Tibial artery (tissue), 4 donors: ENCODE results near the gene NCKAP1.
A peak's percentile ranks its signal among the peaks of the same experiment; 100 is the strongest.

Source experiments
- DNase-seq, 2 donors: peaks; one replicate each; pipeline ENCODE4 v3.0.0-alpha.2; 2019
- H3K27ac ChIP-seq, 2 donors: fragments of 200-600 bp; sonication (generic) in 1 of 2; 1 replicate in 1 of 2; 2 replicates in 1 of 2; pipeline ENCODE4 v1.5.1; 2018 to 2019; ENCODE audit warnings: mild to moderate bottlenecking in 1 of 2
- H3K27me3 ChIP-seq, 2 donors: fragments of 200-600 bp; sonication (generic) in 1 of 2; one replicate each; pipeline versions ENCODE4 v1.5.1 to v1.6.0; 2016 to 2019
- H3K36me3 ChIP-seq, 3 donors: fragments of 200-600 bp; sonication (generic) in 2 of 3; one replicate each; pipeline ENCODE4 v1.5.1; 2016 to 2019; ENCODE audit warnings: mild to moderate bottlenecking in 2 of 3
- H3K4me1 ChIP-seq, 4 donors: fragments of 200-600 bp; sonication (generic) in 2 of 4; 1 replicate in 3 of 4; 2 replicates in 1 of 4; pipeline ENCODE4 v1.5.1; 2016 to 2019
- H3K4me3 ChIP-seq, 2 donors: fragments of 200-600 bp; sonication (generic) in 1 of 2; 1 replicate in 1 of 2; 2 replicates in 1 of 2; pipeline ENCODE4 v1.5.1; 2018 to 2019; ENCODE audit warnings: mild to moderate bottlenecking in 2 of 2
- H3K9me3 ChIP-seq, 3 donors: fragments of 200-600 bp; sonication (generic) in 1 of 3; one replicate each; pipeline ENCODE4 v1.5.1; 2016 to 2019
- intact Hi-C: fragments of 100-400 bp; cut with DNase I; formaldehyde crosslinking; loops from one replicate; pipeline ENCODE4 v1.15.0; 2023; ENCODE audit warnings: low total_unique reads
- TF ChIP-seq, protein P1 (sequence below), 2 experiments: fragments of 200-600 bp in 1 of 2; fragments of 450-650 bp in 1 of 2; IDR thresholded peaks; one replicate each; pipeline ENCODE4 v1.5.1; 2017 to 2019; ENCODE audit warnings: antibody characterized with exemption in 2 of 2, mild to moderate bottlenecking in 1 of 2, moderate library complexity in 1 of 2

NCKAP1 gene

DNA sequence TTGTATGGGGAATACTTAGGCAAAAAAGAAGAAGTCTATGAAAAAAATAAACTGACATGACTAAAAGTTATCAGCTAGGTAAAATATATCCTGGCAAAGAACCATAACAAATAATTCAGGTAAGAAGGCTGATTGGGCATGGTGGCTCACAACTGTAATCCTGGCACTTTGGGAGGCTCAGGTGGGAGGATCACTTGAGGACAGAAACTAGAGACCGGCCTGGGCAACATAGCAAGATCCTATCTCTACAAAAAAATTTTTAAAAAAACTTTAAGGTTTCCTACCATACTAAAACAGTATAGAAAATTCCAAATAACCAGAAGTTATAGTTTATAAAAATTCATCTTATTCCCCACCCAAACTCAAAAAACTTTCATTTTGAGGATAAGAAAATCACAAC is 10.8 kb downstream of the NCKAP1 start:
- Histone ChIP-seq H3K4me3 (no peak overlapping the region), H3K27ac (no peak overlapping the region), H3K9me3 (no peaks in the 10 kb centered on the region), H3K36me3 (no peaks in the 10 kb centered on the region), H3K27me3 (no peaks in the 10 kb centered on the region), H3K4me1 (peaks cover 0 to 95% (median 36%) of the 10 kb centered on the region in 4 donors)
- TF ChIP-seq, protein P1, sequence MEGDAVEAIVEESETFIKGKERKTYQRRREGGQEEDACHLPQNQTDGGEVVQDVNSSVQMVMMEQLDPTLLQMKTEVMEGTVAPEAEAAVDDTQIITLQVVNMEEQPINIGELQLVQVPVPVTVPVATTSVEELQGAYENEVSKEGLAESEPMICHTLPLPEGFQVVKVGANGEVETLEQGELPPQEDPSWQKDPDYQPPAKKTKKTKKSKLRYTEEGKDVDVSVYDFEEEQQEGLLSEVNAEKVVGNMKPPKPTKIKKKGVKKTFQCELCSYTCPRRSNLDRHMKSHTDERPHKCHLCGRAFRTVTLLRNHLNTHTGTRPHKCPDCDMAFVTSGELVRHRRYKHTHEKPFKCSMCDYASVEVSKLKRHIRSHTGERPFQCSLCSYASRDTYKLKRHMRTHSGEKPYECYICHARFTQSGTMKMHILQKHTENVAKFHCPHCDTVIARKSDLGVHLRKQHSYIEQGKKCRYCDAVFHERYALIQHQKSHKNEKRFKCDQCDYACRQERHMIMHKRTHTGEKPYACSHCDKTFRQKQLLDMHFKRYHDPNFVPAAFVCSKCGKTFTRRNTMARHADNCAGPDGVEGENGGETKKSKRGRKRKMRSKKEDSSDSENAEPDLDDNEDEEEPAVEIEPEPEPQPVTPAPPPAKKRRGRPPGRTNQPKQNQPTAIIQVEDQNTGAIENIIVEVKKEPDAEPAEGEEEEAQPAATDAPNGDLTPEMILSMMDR (IDR thresholded peaks at IDR 0.05), result no peak
- intact Hi-C loops, result no loop called here
- DNase-seq, result no peak

- Histone ChIP-seq H3K4me3 (no peak overlapping the region), H3K9me3 (no peaks in the 10 kb centered on the region), H3K27ac (no peak overlapping the region), H3K27me3 (no peaks in the 10 kb centered on the region), H3K4me1 (peaks cover 0 to 95% (median 31%) of the 10 kb centered on the region in 4 donors), H3K36me3 (peaks cover 0 to 2% (median 0%) of the 10 kb centered on the region in 3 donors)
- TF ChIP-seq, protein P1 (IDR thresholded peaks at IDR 0.05), result no peak
- no peak for DNase-seq
- intact Hi-C loops, result no loop called here
These were observed 11.8 kb downstream of the NCKAP1 start for GRCh38 chr2:183026424-183026823.

DNA sequence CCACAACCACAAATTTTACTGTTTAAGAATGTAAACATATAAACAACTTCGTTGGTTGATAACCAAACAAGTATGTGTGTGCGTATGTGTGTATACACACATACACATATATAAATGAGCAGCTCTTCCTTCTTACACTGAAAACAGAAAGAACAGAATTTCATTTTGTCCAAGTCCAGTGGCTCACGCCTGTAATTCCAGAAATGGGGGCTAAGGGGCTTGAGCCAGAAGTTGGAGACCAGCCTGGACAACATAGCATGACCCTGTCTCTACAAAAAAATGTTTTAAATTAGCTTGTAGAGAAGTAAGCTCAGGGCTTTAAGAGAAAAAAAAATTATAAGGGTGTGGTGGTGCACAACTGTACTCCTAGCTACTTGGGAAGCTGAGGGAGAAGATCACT is 12.3 kb downstream of the NCKAP1 start:
- intact Hi-C loops, result no loop called here
- H3K4me3 ChIP-seq, result no peak overlapping the region
- no peaks in the 10 kb centered on the region for H3K9me3 ChIP-seq
- TF ChIP-seq, protein P1 (IDR thresholded peaks at IDR 0.05), result no peak
- H3K36me3 ChIP-seq, result peaks cover 0 to 6% (median 0%) of the 10 kb centered on the region in 3 donors
- H3K27me3 ChIP-seq, result no peaks in the 10 kb centered on the region
- H3K4me1 ChIP-seq, result peaks cover 0 to 95% (median 31%) of the 10 kb centered on the region in 4 donors
- no peak for DNase-seq
- H3K27ac ChIP-seq, result no peak overlapping the region

- H3K9me3 ChIP-seq, result no peaks in the 10 kb centered on the region
- H3K4me3 ChIP-seq, result no peak overlapping the region
- no peaks in the 10 kb centered on the region for H3K27me3 ChIP-seq
- TF ChIP-seq, protein P1 (IDR thresholded peaks at IDR 0.05), result no peak
- peaks cover 0 to 6% (median 0%) of the 10 kb centered on the region in 3 donors for H3K36me3 ChIP-seq
- intact Hi-C loops, result no loop called here
- peak overlapping the region in 1 of 2 donors; percentile 8 for H3K27ac ChIP-seq
- DNase-seq, result no peak
- H3K4me1 ChIP-seq, result peaks cover 0 to 95% (median 23%) of the 10 kb centered on the region in 4 donors
These were observed 13.7 kb downstream of the NCKAP1 start for GRCh38 chr2:183024339-183025095.

DNA sequence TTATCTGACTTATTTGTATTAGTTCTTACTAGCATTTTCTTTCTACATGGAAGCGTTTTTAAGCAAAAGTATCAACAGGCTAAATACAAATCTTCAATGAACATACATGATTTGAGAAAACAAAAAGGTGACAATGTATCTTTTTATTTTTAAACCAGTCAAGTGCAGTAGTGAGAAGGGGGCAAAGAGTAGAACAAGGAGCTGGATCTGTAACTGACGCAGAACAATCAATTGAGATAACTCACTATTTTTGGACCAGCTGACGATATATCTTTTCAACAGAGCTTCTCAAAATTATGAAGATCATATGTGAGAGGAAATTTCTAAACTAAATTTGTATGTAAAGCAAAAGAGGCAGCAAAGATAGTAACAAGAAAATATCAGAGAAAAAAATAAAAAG is 15.5 kb downstream of the NCKAP1 start:
- intact Hi-C loops, result no loop called here
- peaks cover 0 to 6% (median 0%) of the 10 kb centered on the region in 3 donors for H3K36me3 ChIP-seq
- peaks cover 0 to 97% (median 20%) of the 10 kb centered on the region in 4 donors for H3K4me1 ChIP-seq
- H3K27ac ChIP-seq, result no peak overlapping the region
- H3K9me3 ChIP-seq, result no peaks in the 10 kb centered on the region
- H3K4me3 ChIP-seq, result no peak overlapping the region
- DNase-seq, result no peak
- H3K27me3 ChIP-seq, result no peaks in the 10 kb centered on the region
- TF ChIP-seq, protein P1 (IDR thresholded peaks at IDR 0.05), result no peak
